HG02938 (cell line): ENCODE data around the gene PFDN5.
"Not testable (repeated sequence)": the region's sequence is repeated elsewhere in the genome, so short reads cannot be mapped to it uniquely, and the experiment has no call there.

ENCODE experiments used
- ATAC-seq: cut with Tn5 transposase; IDR thresholded peaks from one replicate; pipeline ENCODE4 v1.9.1; 2021; ENCODE audit warnings: mild to moderate bottlenecking, moderate library complexity; ENCODE audit not compliant: unreplicated experiment

Gene PFDN5

GRCh38 chr12:53286448-53286847 lies 8.9 kb upstream of the PFDN5 start:
- no peak for ATAC-seq

- ATAC-seq, result no peak
These were observed 7.6 kb upstream of the PFDN5 start for GRCh38 chr12:53287741-53288216.

GRCh38 chr12:53288322-53288721 lies 7.0 kb upstream of the PFDN5 start:
- no peak for ATAC-seq

- ATAC-seq, result no peak
These were observed 5.5 kb upstream of the PFDN5 start for GRCh38 chr12:53289891-53290290.

- ATAC-seq, result no peak
These were observed 4.7 kb upstream of the PFDN5 start for GRCh38 chr12:53290661-53291060.

GRCh38 chr12:53292426-53292825 lies 2.9 kb upstream of the PFDN5 start:
- ATAC-seq, result no peak

- no peak for ATAC-seq
These were observed 513 bp downstream of the PFDN5 start for GRCh38 chr12:53295891-53296219.

GRCh38 chr12:53297106-53297505 lies 1.8 kb downstream of the PFDN5 start:
- ATAC-seq, result not testable (repeated sequence)

GRCh38 chr12:53298164-53298563 lies 2.8 kb downstream of the PFDN5 start:
- no peak for ATAC-seq

GRCh38 chr12:53299101-53299453 lies 3.7 kb downstream of the PFDN5 start:
- ATAC-seq, result peak; percentile 10

GRCh38 chr12:53299454-53300180 lies 4.3 kb downstream of the PFDN5 start, which contains the start of gene MYG1:
TSS of gene MYG1 (plus strand) at chr12:53299695. CDS start at chr12:53299738, 43 bp downstream.
- ATAC-seq, result peak; percentile 64

GRCh38 chr12:53300187-53300586 lies 4.8 kb downstream of the PFDN5 start:
- no peak for ATAC-seq

GRCh38 chr12:53302903-53303302 lies 7.6 kb downstream of the PFDN5 start:
- no peak for ATAC-seq

- ATAC-seq, result no peak
These were observed 11.5 kb downstream of the PFDN5 start for GRCh38 chr12:53306826-53307225.

- no peak for ATAC-seq
These were observed 12.9 kb downstream of the PFDN5 start for GRCh38 chr12:53308276-53308675.

- ATAC-seq, result no peak
These were observed 18.7 kb downstream of the PFDN5 start for GRCh38 chr12:53313996-53314395.

- no peak for ATAC-seq
These were observed 25.2 kb downstream of the PFDN5 start for GRCh38 chr12:53320352-53321195.

GRCh38 chr12:53324113-53324778 lies 28.9 kb downstream of the PFDN5 start:
- peak; percentile 18 for ATAC-seq

- ATAC-seq, result peak; percentile 43
These were observed 29.6 kb downstream of the PFDN5 start for GRCh38 chr12:53324779-53325510.

GRCh38 chr12:53325511-53326061 lies 30.2 kb downstream of the PFDN5 start:
- no peak for ATAC-seq
